HG03342 (cell line): ENCODE measurements around the gene ASTN1.
"Not testable (repeated sequence)": the region's sequence is repeated elsewhere in the genome, so short reads cannot be mapped to it uniquely, and the experiment has no call there.

Experiments used
- ATAC-seq: cut with Tn5 transposase; IDR thresholded peaks from one replicate; pipeline ENCODE4 v1.9.1; 2021; ENCODE audit warnings: mild to moderate bottlenecking, moderate library complexity; ENCODE audit not compliant: unreplicated experiment

ASTN1 gene

GRCh38 chr1:177116941-177117340 lies 47.6 kb downstream of the ASTN1 start:
- no peak for ATAC-seq

GRCh38 chr1:177106614-177107365 lies 57.7 kb downstream of the ASTN1 start:
- no peak for ATAC-seq

GRCh38 chr1:177106196-177106595 lies 58.3 kb downstream of the ASTN1 start:
- ATAC-seq = no peak

- no peak for ATAC-seq
These were observed 61.3 kb downstream of the ASTN1 start for GRCh38 chr1:177103005-177103852.

GRCh38 chr1:177092001-177092400 lies 72.5 kb downstream of the ASTN1 start:
- no peak for ATAC-seq

- no peak for ATAC-seq
These were observed 73.5 kb downstream of the ASTN1 start for GRCh38 chr1:177091040-177091439.

GRCh38 chr1:177088966-177089365 lies 75.5 kb downstream of the ASTN1 start:
- ATAC-seq = no peak

- no peak for ATAC-seq
These were observed 81.4 kb downstream of the ASTN1 start for GRCh38 chr1:177082855-177083693.

GRCh38 chr1:177080564-177080963 lies 83.9 kb downstream of the ASTN1 start:
- ATAC-seq = no peak

GRCh38 chr1:177077734-177078499 lies 86.6 kb downstream of the ASTN1 start:
- ATAC-seq = no peak

GRCh38 chr1:177077006-177077405 lies 87.5 kb downstream of the ASTN1 start:
- ATAC-seq = no peak

GRCh38 chr1:177074811-177075210 lies 89.7 kb downstream of the ASTN1 start:
- not testable (repeated sequence) for ATAC-seq

- ATAC-seq = no peak
These were observed 95.0 kb downstream of the ASTN1 start for GRCh38 chr1:177069490-177069889.

GRCh38 chr1:177067752-177068410 lies 96.6 kb downstream of the ASTN1 start:
- ATAC-seq = no peak

- no peak for ATAC-seq
These were observed 99.1 kb downstream of the ASTN1 start for GRCh38 chr1:177065430-177065829.

- no peak for ATAC-seq
These were observed 100.9 kb downstream of the ASTN1 start for GRCh38 chr1:177063648-177064047.

GRCh38 chr1:177054542-177054941 lies 110.0 kb downstream of the ASTN1 start:
- ATAC-seq = no peak

GRCh38 chr1:177053648-177054047 lies 110.9 kb downstream of the ASTN1 start:
- ATAC-seq = no peak

- no peak for ATAC-seq
These were observed 116.0 kb downstream of the ASTN1 start for GRCh38 chr1:177048314-177049069.
